ENCODE measurements around the gene EPS15.

DNA sequence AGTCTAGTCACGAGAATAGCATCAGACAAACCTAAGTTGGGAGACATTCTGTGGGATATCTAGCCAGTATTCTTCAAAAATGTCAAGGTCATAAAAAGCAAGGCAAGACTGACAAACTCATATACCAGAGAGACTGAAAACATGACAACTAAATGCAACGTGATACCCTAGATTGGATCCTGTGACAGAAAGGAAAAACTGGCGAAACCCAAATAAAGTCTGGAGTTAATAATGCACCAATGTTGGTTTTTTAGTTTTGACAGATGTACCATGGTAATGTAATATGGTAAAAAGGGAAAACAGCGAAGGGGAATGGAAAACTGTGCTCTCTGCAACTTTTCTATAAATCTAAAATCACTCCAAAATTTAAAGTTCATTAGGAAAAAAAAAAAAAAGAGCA, 64.5 kb downstream of the EPS15 start:
- TF ChIP-seq ZNF143 (CRISPR knock-in tag; IDR thresholded peaks at IDR 0.05) = no peak
- TF ChIP-seq SMAD3 (CRISPR knock-in tag; IDR thresholded peaks at IDR 0.05) = no peak
- TF ChIP-seq ZNF292 (CRISPR knock-in tag; IDR thresholded peaks at IDR 0.05; ENCODE audit: borderline replicate concordance, low read depth) = no peak
- TF ChIP-seq ZNF530 (CRISPR knock-in tag; IDR thresholded peaks at IDR 0.05; ENCODE audit: low read depth) = no peak
- TF ChIP-seq, protein P1, sequence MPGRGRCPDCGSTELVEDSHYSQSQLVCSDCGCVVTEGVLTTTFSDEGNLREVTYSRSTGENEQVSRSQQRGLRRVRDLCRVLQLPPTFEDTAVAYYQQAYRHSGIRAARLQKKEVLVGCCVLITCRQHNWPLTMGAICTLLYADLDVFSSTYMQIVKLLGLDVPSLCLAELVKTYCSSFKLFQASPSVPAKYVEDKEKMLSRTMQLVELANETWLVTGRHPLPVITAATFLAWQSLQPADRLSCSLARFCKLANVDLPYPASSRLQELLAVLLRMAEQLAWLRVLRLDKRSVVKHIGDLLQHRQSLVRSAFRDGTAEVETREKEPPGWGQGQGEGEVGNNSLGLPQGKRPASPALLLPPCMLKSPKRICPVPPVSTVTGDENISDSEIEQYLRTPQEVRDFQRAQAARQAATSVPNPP (CRISPR knock-in tag; IDR thresholded peaks at IDR 0.05) = no peak
- no peak for TF ChIP-seq NR3C1 (CRISPR knock-in tag; IDR thresholded peaks at IDR 0.05)
- no peak for TF ChIP-seq ATF1 (CRISPR knock-in tag; IDR thresholded peaks at IDR 0.05)
